HG03064 (cell line): ENCODE data around the gene EXOC2.
"Not testable (repeated sequence)": the region's sequence is repeated elsewhere in the genome, so short reads cannot be mapped to it uniquely, and the experiment has no call there.

ENCODE experiments used
- ATAC-seq: cut with Tn5 transposase; IDR thresholded peaks from one replicate; pipeline ENCODE4 v1.9.1; 2021; ENCODE audit warnings: low read depth; ENCODE audit not compliant: unreplicated experiment

The EXOC2 gene

GRCh38 chr6:593907-594212 lies 99.1 kb downstream of the EXOC2 start:
- ATAC-seq, result no peak

- no peak for ATAC-seq
Observed at GRCh38 chr6:593139-593906, 99.6 kb downstream of the EXOC2 start.

DNA sequence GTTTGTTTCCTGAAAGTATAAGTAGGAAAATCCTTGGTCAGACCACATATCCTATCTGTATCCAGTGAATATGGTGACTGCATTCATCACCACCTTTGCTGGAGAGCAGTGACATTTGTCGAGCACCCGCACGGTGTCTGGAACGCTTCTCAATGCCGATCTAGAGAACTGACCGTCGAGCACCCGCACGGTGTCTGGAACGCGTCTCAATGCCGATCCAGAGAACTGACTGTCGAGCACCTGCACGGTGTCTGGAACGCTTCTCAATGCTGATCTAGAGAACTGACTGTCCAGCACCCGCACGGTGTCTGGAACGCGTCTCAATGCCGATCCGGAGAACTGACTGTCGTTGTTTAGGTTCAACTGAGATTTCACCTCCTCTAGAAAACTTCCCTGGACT lies 103.8 kb downstream of the EXOC2 start:
- no peak for ATAC-seq

- ATAC-seq, result no peak
Observed at GRCh38 chr6:586553-586952, 106.4 kb downstream of the EXOC2 start.

GRCh38 chr6:583635-584034 lies 109.3 kb downstream of the EXOC2 start:
- no peak for ATAC-seq

DNA sequence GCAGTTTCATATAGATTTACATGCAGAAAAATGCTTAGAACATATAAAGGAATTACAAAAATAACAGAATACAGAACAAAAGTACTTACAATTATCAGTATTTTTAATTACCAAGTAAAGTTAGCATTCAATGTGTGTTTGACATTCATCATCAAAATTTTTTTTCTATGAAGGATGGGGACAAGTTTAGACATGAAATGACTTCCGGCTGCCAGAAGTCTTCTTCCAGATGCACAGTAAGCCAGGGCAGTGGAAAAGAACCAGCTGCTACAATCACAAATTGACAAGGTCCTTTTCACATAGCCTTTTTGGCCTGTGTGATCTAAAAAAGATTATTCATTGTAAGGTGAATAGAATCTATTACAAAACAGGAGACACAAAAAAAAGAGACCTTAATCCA lies 109.8 kb downstream of the EXOC2 start:
- ATAC-seq, result no peak

DNA sequence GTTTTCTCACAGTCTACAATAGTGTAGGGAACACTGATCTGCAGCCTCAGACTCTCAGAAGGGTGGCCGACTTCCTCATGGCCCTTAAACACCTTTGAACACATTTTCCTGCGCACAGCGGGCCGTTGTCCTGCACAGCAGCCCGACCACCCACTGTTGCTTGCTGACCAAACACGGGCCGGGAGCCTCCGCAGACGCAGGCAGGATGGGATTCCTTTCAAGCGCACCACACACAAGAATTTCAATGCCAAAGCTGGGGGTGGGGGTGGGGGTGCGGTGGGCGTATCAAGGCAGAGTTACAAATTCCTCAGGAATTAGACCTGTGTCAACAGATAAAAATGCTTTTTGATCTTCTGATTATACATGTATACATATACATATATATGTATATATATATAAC lies 110.6 kb downstream of the EXOC2 start:
- ATAC-seq, result no peak

GRCh38 chr6:579339-579738 lies 113.6 kb downstream of the EXOC2 start:
- no peak for ATAC-seq

- no peak for ATAC-seq
Observed at GRCh38 chr6:572596-573265, 120.2 kb downstream of the EXOC2 start.

DNA sequence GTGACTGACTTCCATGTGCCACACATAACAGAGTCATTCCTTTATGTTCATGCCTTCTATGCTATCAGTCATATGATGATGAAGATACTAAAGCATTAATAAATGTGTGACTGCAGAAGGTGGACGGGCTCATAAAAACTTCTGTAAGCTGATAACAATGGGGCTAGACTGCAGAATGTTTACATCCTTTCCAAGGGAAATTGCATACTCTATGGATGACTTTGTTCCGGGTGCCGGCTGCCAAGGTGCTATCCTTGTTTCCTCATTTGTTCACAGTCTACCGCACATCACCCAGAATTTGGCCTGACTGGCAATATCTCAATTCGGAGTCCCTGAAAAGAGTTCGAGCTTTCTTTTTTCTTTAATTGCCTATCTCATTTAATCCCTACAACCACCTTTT lies 121.0 kb downstream of the EXOC2 start:
- no peak for ATAC-seq

GRCh38 chr6:570825-571224 lies 122.1 kb downstream of the EXOC2 start:
- ATAC-seq, result no peak

GRCh38 chr6:568954-569523 lies 123.9 kb downstream of the EXOC2 start:
- no peak for ATAC-seq

DNA sequence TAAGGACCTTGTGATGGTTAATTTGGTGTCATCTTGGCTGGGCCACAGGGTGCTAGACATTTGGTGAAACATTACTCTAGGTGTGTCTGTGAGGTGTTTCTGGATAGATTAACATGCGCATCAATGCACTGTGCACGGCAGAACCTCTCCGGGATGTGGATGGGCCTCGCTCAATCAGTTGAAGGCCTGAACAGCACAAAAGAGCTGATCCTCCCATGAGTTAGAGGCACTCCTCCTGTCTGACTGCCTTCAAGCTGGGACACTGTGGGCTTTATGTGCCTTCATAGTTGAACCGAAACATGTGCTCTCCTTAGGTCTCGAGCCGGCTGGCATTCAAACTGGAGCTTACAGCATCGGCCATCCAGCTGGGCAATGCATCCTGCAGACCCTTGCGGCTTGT lies 124.9 kb downstream of the EXOC2 start:
- ATAC-seq, result no peak

DNA sequence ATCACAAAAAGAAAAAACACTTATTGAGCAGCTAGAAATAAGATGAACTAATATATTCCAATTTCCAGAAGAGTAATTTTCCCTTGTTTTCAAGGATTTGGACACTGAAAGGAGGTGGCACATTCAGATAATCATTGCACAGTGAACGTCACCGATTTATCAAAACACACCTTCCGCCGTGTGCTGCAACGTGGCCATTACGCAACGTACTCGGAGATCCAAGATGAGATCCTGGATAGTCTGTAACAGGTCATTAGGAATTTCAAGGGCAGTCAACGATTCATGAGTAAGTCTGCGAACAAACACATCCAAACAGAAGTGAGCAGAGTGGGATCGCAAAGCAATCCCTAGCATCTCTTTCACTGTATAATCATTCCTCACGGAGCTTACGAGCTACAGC lies 129.1 kb downstream of the EXOC2 start:
- ATAC-seq, result no peak

GRCh38 chr6:562052-562676 lies 130.8 kb downstream of the EXOC2 start:
- ATAC-seq, result no peak

DNA sequence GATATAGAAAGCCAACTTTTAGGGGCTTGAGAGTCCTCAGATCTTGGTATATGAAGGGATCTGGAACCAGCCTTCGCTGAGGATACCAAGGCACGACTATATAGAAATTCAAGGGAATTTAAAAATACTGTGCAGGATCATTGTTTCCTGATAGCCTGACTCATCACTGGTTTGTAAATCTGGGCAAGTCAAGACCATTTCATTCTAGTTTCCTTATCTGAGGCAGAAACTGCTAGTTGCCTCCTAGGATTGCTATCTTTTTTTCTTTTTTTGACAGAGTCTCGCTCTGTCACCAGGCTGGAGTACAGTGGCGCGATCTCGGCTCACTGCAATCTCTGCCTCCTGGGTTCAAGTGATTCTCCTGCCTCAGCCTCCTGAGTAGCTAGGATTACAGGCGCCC lies 131.6 kb downstream of the EXOC2 start:
- not testable (repeated sequence) for ATAC-seq

DNA sequence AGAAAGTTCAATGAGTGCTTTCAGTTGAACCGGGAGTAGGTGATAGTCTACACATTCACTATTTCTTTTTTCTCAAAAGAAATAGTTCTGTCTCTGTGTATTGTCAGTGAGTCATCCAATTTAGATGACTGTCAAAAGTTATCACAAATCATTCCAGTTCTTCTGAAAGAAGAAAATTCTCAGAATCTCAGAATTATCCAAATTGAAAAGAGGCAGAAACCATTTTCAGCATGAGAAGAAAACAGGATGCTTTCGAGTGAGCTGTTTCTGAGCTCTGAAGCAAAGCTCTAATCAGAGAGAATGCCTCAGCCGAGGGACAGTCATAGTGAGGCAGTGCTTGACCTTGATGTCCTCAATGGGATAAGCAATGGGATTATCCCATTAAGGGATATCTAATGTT lies 134.0 kb downstream of the EXOC2 start:
- ATAC-seq, result no peak

GRCh38 chr6:558089-558488 lies 134.8 kb downstream of the EXOC2 start:
- no peak for ATAC-seq

DNA sequence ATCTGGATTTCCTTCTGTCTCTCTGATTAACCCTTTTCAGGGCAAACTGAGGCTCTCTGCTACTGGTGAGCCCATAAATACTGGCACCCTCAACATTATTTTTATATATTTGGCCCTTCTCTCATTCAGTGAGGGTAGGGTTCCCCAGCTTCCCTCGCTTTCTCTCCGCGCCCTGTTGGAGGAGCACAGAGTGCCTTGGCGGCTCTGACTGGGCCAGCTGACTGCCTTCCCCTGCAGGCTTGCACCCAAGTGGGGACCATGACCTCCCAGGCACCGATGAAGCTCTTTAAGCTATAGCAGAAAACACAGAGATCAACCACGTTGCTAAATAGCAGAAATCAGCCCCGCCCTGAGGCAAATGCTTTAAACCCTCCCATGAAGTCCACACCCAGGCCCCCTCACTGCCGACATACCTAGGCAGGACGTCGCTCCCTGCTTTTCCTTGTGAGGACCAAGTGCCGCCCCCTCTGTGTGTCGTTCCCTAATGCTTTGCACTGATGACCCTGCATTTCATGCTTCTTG lies 141.0 kb downstream of the EXOC2 start:
- ATAC-seq, result no peak

DNA sequence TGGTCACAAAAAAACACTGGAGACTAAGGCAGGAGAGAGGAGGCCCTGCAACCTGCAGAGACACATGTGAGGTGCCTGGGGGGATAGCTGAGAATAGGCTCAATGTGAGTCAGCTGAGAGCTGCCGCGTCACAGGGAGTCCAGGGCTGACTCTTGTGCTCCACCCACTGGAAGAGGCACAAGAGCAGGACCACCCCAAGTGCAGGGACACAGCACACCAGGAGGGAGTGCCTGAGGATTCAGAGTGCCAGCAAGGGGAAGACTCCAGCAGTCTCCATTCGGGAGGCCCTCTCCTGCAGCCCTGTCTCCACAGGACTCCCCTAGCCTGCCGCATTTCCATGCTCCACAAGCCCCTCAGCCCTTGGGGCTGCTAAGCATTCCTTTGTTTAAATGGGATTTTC lies 141.5 kb downstream of the EXOC2 start:
- no peak for ATAC-seq

GRCh38 chr6:549906-550305 lies 143.0 kb downstream of the EXOC2 start:
- ATAC-seq, result no peak
